ENCODE results near the gene IGF1R. TPM values are rescaled to one million over a fixed set of nuclear protein-coding genes. Genes with fewer than 3 reads are reported as not detected.

Gene IGF1R
- total RNA-seq, 1 experiment from 2014 or later: 3.8 TPM

GRCh38 chr15:98668566-98669308, 20.4 kb downstream of the IGF1R start:
- no peaks in the 10 kb centered on the region for H4K20me1 ChIP-seq (ENCODE audit: low read length)
- TF ChIP-seq EZH2phosphoT487 (IDR thresholded peaks at IDR 0.05; ENCODE audit: borderline replicate concordance, low read length) (no peak), EZH2 (IDR thresholded peaks at IDR 0.05; ENCODE audit: low read length, unreplicated experiment) (no peak)
- TF ChIP-seq, protein P1, sequence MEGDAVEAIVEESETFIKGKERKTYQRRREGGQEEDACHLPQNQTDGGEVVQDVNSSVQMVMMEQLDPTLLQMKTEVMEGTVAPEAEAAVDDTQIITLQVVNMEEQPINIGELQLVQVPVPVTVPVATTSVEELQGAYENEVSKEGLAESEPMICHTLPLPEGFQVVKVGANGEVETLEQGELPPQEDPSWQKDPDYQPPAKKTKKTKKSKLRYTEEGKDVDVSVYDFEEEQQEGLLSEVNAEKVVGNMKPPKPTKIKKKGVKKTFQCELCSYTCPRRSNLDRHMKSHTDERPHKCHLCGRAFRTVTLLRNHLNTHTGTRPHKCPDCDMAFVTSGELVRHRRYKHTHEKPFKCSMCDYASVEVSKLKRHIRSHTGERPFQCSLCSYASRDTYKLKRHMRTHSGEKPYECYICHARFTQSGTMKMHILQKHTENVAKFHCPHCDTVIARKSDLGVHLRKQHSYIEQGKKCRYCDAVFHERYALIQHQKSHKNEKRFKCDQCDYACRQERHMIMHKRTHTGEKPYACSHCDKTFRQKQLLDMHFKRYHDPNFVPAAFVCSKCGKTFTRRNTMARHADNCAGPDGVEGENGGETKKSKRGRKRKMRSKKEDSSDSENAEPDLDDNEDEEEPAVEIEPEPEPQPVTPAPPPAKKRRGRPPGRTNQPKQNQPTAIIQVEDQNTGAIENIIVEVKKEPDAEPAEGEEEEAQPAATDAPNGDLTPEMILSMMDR (conservative IDR thresholded peaks at IDR 0.05; ENCODE audit: low read depth, low read length): no peak
- H3K79me2 ChIP-seq (ENCODE audit: low read length): no peaks in the 10 kb centered on the region
- H3K9ac ChIP-seq (ENCODE audit: low read length): no peak overlapping the region
- CTCF ChIA-PET: no interaction called here
- H3K4me2 ChIP-seq (ENCODE audit: low read length): peak overlapping the region; percentile 52
- ATAC-seq (peak; percentile 82), DNase-seq (peak; percentile 48)
- H3K9me3 ChIP-seq (ENCODE audit: low read length): no peaks in the 10 kb centered on the region
- H3K27ac ChIP-seq (ENCODE audit: low read length): peak overlapping the region; percentile 24
- no peaks in the 10 kb centered on the region for H3F3A ChIP-seq (ENCODE audit: low read length, unreplicated experiment)
- H3K36me3 ChIP-seq (ENCODE audit: low read depth, low read length): no peaks in the 10 kb centered on the region
- POLR2A ChIA-PET (ENCODE audit: unreplicated experiment): no interaction called here
- intact Hi-C loops (cut with micrococcal nuclease): no loop called here
- no peaks in the 10 kb centered on the region for H3K9me2 ChIP-seq (replicated peaks; ENCODE audit: low read length)
- peaks cover 11% of the 10 kb centered on the region for H3K4me1 ChIP-seq (ENCODE audit: insufficient read depth, low read length)
- no TSS peak for BruUV-seq (replicated peaks)
- no peaks in the 10 kb centered on the region for H3K27me3 ChIP-seq (ENCODE audit: low read length)
- H3K4me3 ChIP-seq (ENCODE audit: low read length): no peak overlapping the region
- no peak overlapping the region; the same call in 1 of the 2 replicates for H2AFZ ChIP-seq (ENCODE audit: low read length)

GRCh38 chr15:98669638-98670037, 21.3 kb downstream of the IGF1R start:
- Histone ChIP-seq H3K4me2 (ENCODE audit: low read length) (no peak overlapping the region), H3F3A (ENCODE audit: low read length, unreplicated experiment) (no peaks in the 10 kb centered on the region), H3K9me2 (replicated peaks; ENCODE audit: low read length) (no peaks in the 10 kb centered on the region), H2AFZ (ENCODE audit: low read length) (no peak overlapping the region), H3K9me3 (ENCODE audit: low read length) (no peaks in the 10 kb centered on the region), H3K27ac (ENCODE audit: low read length) (no peak overlapping the region), H3K27me3 (ENCODE audit: low read length) (no peaks in the 10 kb centered on the region), H3K79me2 (ENCODE audit: low read length) (no peaks in the 10 kb centered on the region), H3K4me3 (ENCODE audit: low read length) (no peak overlapping the region), H3K36me3 (ENCODE audit: low read depth, low read length) (no peaks in the 10 kb centered on the region), H3K4me1 (ENCODE audit: insufficient read depth, low read length) (peaks cover 11% of the 10 kb centered on the region), H3K9ac (ENCODE audit: low read length) (no peak overlapping the region), H4K20me1 (ENCODE audit: low read length) (no peaks in the 10 kb centered on the region)
- CTCF ChIA-PET: no interaction called here
- intact Hi-C loops (cut with micrococcal nuclease): no loop called here
- DNase-seq (no peak), ATAC-seq (no peak)
- TF ChIP-seq, protein P1 (conservative IDR thresholded peaks at IDR 0.05; ENCODE audit: low read depth, low read length): no peak
- TF ChIP-seq EZH2 (IDR thresholded peaks at IDR 0.05; ENCODE audit: low read length, unreplicated experiment) (no peak), EZH2phosphoT487 (IDR thresholded peaks at IDR 0.05; ENCODE audit: borderline replicate concordance, low read length) (no peak)
- no TSS peak for BruUV-seq (replicated peaks)
- POLR2A ChIA-PET (ENCODE audit: unreplicated experiment): no interaction called here
